Lung (tissue), 12 donors: ENCODE results near the gene STAT3. TPM values are rescaled to one million over a fixed set of nuclear protein-coding genes. Genes with fewer than 3 reads are reported as not detected.

Experiments
- ATAC-seq: fragments of 200-7000 bp; cut with Tn5 transposase; one replicate; pipeline ENCODE4 v1.9.1; 2020; ENCODE audit warnings: moderate number of reproducible peaks; ENCODE audit not compliant: insufficient read depth, low FRiP score
- DNase-seq, 3 donors: peaks; one replicate each; pipeline ENCODE4 v3.0.0-alpha.2; 2013 to 2017
- H3K27ac ChIP-seq, 2 donors: one replicate each; pipeline ENCODE4 v1.5.1; 2013; ENCODE audit warnings: mild to moderate bottlenecking in 2 of 2, moderate library complexity in 2 of 2, control low read depth in 1 of 2, inconsistent platforms in 1 of 2, low read depth in 1 of 2, low read length in 1 of 2
- H3K27me3 ChIP-seq, 3 donors: one replicate each; pipeline ENCODE4 v1.5.1; 2013; ENCODE audit warnings: low read length in 2 of 3; ENCODE audit not compliant: control insufficient read depth in 3 of 3, insufficient read depth in 3 of 3
- H3K36me3 ChIP-seq, 4 donors: one replicate each; pipeline ENCODE4 v1.5.1; 2013; ENCODE audit warnings: low read length in 4 of 4, mild to moderate bottlenecking in 1 of 4, moderate library complexity in 1 of 4; ENCODE audit not compliant: control insufficient read depth in 4 of 4, insufficient read depth in 4 of 4
- H3K4me1 ChIP-seq, 5 donors: one replicate each; pipeline ENCODE4 v1.5.1; 2013; ENCODE audit warnings: low read length in 5 of 5, mild to moderate bottlenecking in 2 of 5, moderate library complexity in 1 of 5; ENCODE audit not compliant: control insufficient read depth in 5 of 5, insufficient read depth in 5 of 5
- H3K4me3 ChIP-seq: one replicate; pipeline ENCODE4 v1.5.1; 2013; ENCODE audit warnings: mild to moderate bottlenecking, control low read depth, moderate library complexity
- H3K9ac ChIP-seq, 2 donors: one replicate each; pipeline ENCODE4 v1.5.1; 2013; ENCODE audit warnings: low read length in 2 of 2, control low read depth in 1 of 2; ENCODE audit not compliant: insufficient read depth in 1 of 2
- H3K9me3 ChIP-seq, 4 donors: one replicate each; pipeline ENCODE4 v1.5.1; 2013; ENCODE audit warnings: low read length in 3 of 4, mild to moderate bottlenecking in 1 of 4, moderate library complexity in 1 of 4; ENCODE audit not compliant: control insufficient read depth in 4 of 4, insufficient read depth in 3 of 4
- CTCF ChIP-seq: IDR thresholded peaks from 2 replicates; pipeline ENCODE4 v1.5.1; 2012; ENCODE audit warnings: mild to moderate bottlenecking; ENCODE audit errors: control extremely low read depth, extremely low read depth
- WGBS, 2 donors: extraction: QIAGEN DNeasy Blood & Tissue Kit; methylation state at CpG; one replicate each; pipeline ENCODE4 v1.1.7; 2013; 5-methylcytosine and 5-hydroxymethylcytosine counted together
- polyA plus RNA-seq, 2 donors: library from polyadenylated mRNA; stranded (reverse); fragments of 200-250 nt; gene quantifications; one replicate each; pipeline ENCODE4 v1.2.1, GENCODE V29; 2013
- total RNA-seq, 2 donors: library from RNA; depleted of rRNA in 1 of 2; stranded (reverse); fragments of >200 nt in 1 of 2; gene quantifications; one replicate each; pipeline ENCODE4 v1.2.1, GENCODE V29; 2014 to 2021
- donor health status: control.
- donor health status: control.
- donor health status: Bipolar disorder and iron deficiency.
- donor health status: healthy.
- donor health status: DM: yes; HTN: yes; CAD: no.

STAT3 gene
- total and polyA plus RNA-seq, 4 donors = 69.9 to 297 (median 239) TPM

GRCh38 chr17:42282478-42283080 lies 105.7 kb downstream of the STAT3 start:
- 91 to 93% methylated on average over 6 of the region's 6 CpGs for WGBS, 2 donors
- ATAC-seq (no peak), DNase-seq (no peak)
- Histone ChIP-seq H3K4me3 (no peak overlapping the region), H3K27me3 (no peaks in the 10 kb centered on the region), H3K27ac (peak overlapping the region in 1 of 2 donors; percentile 17), H3K4me1 (peaks cover 0 to 10% (median 7%) of the 10 kb centered on the region in 5 donors), H3K9ac (no peak overlapping the region), H3K9me3 (no peaks in the 10 kb centered on the region), H3K36me3 (no peaks in the 10 kb centered on the region)
- TF ChIP-seq CTCF = no peak

GRCh38 chr17:42281571-42282096 lies 106.6 kb downstream of the STAT3 start:
- ATAC-seq (no peak), DNase-seq (no peak)
- H3K4me1 ChIP-seq = peaks cover 0 to 7% (median under 1%) of the 10 kb centered on the region in 5 donors
- no peaks in the 10 kb centered on the region for H3K36me3 ChIP-seq
- H3K27ac ChIP-seq = no peak overlapping the region
- H3K9me3 ChIP-seq = no peaks in the 10 kb centered on the region
- no peaks in the 10 kb centered on the region for H3K27me3 ChIP-seq
- 88 to 96% methylated on average over 7 of the region's 7 CpGs for WGBS, 2 donors
- no peak for TF ChIP-seq CTCF
- H3K4me3 ChIP-seq = no peak overlapping the region
- no peak overlapping the region for H3K9ac ChIP-seq

- ATAC-seq = no peak
- no peak overlapping the region for H3K4me3 ChIP-seq
- no peak for DNase-seq
Measured at GRCh38 chr17:42279776-42280630, 108.2 kb downstream of the STAT3 start.

More at GRCh38 chr17:42279776-42280630, 108.2 kb downstream of the STAT3 start:
- H3K9me3 ChIP-seq = no peaks in the 10 kb centered on the region
- 89 to 93% methylated on average over 4 of the region's 4 CpGs for WGBS, 2 donors
- H3K4me1 ChIP-seq = peaks cover 2 to 7% (median 4%) of the 10 kb centered on the region in 5 donors
- TF ChIP-seq CTCF = no peak
- H3K27ac ChIP-seq = no peak overlapping the region
- no peak overlapping the region for H3K9ac ChIP-seq
- H3K27me3 ChIP-seq = no peaks in the 10 kb centered on the region
- no peaks in the 10 kb centered on the region for H3K36me3 ChIP-seq
